ENCODE results near the gene KDM4F.

- TF ChIP-seq CTCF (IDR thresholded peaks at IDR 0.05) = no peak
- no peak for TF ChIP-seq POLR2A (IDR thresholded peaks at IDR 0.05)
These were observed 51.0 kb downstream of the KDM4F start for GRCh38 chr11:95100191-95100648.
